Liver (tissue), 9 donors: ENCODE measurements around the gene CTTN. TPM values are rescaled to one million over a fixed set of nuclear protein-coding genes. Genes with fewer than 3 reads are reported as not detected.

Source experiments
- DNase-seq: peaks from one replicate; pipeline ENCODE4 v3.0.0-alpha.2; 2017; ENCODE audit warnings: low spot score
- H3K27ac ChIP-seq, 2 donors: one replicate each; pipeline ENCODE4 v1.7.0; 2013; ENCODE audit warnings: inconsistent platforms in 2 of 2, low read length in 2 of 2, control low read depth in 1 of 2, low read depth in 1 of 2, mild to moderate bottlenecking in 1 of 2
- H3K27me3 ChIP-seq, 4 donors: one replicate each; pipeline versions ENCODE4 v1.6.1 to v1.7.0; 2013; ENCODE audit warnings: low read length in 3 of 4, inconsistent platforms in 1 of 4, mild to moderate bottlenecking in 1 of 4, moderate library complexity in 1 of 4; ENCODE audit not compliant: control insufficient read depth in 4 of 4, insufficient read depth in 4 of 4
- H3K36me3 ChIP-seq, 4 donors: one replicate each; pipeline versions ENCODE4 v1.6.1 to v1.7.0; 2013; ENCODE audit warnings: low read length in 3 of 4, mild to moderate bottlenecking in 3 of 4, low read depth in 1 of 4, moderate library complexity in 1 of 4; ENCODE audit not compliant: control insufficient read depth in 4 of 4, insufficient read depth in 3 of 4
- H3K4me1 ChIP-seq, 4 donors: one replicate each; pipeline versions ENCODE4 v1.6.1 to v1.7.0; 2013; ENCODE audit warnings: low read length in 3 of 4, mild to moderate bottlenecking in 3 of 4, moderate library complexity in 1 of 4; ENCODE audit not compliant: control insufficient read depth in 4 of 4, insufficient read depth in 4 of 4
- H3K4me3 ChIP-seq, 3 donors: one replicate each; pipeline versions ENCODE4 v1.6.1 to v1.7.0; 2013; ENCODE audit warnings: low read length in 3 of 3, control low read depth in 1 of 3, low read depth in 1 of 3, mild to moderate bottlenecking in 1 of 3
- H3K9ac ChIP-seq, 2 donors: one replicate each; pipeline ENCODE4 v1.7.0; 2013; ENCODE audit warnings: low read length in 2 of 2, mild to moderate bottlenecking in 2 of 2, moderate library complexity in 2 of 2, control low read depth in 1 of 2, low read depth in 1 of 2
- H3K9me3 ChIP-seq, 4 donors: one replicate each; pipeline versions ENCODE4 v1.6.1 to v1.7.0; 2013; ENCODE audit warnings: low read length in 3 of 4; ENCODE audit not compliant: control insufficient read depth in 4 of 4
- ATF3 ChIP-seq: IDR thresholded peaks from 2 replicates; pipeline ENCODE4 v1.6.1; 2016; ENCODE audit warnings: antibody characterized with exemption
- CTCF ChIP-seq: fragments of 150-350 bp; IDR thresholded peaks from 2 replicates; pipeline ENCODE4 v1.5.1; 2017; ENCODE audit warnings: improper control_type of control experiment, low read depth, low read length; ENCODE audit not compliant: missing input control
- EGR1 ChIP-seq, 2 donors: IDR thresholded peaks; 2 replicates each; pipeline ENCODE4 v1.6.1; 2016 to 2018; ENCODE audit warnings: antibody characterized with exemption in 2 of 2, low read depth in 2 of 2
- FOXA1 ChIP-seq: IDR thresholded peaks from 2 replicates; pipeline ENCODE4 v1.6.1; 2016; ENCODE audit warnings: antibody characterized with exemption
- FOXA2 ChIP-seq: IDR thresholded peaks from 2 replicates; pipeline ENCODE4 v1.6.1; 2016; ENCODE audit warnings: antibody characterized with exemption
- GABPA ChIP-seq, 2 donors: IDR thresholded peaks in 1 of 2; conservative IDR thresholded peaks in 1 of 2; 2 replicates each; pipeline ENCODE4 v1.6.1; 2016; ENCODE audit warnings: antibody characterized with exemption in 2 of 2, mild to moderate bottlenecking in 1 of 2, moderate library complexity in 1 of 2
- HNF4A ChIP-seq, 2 donors: conservative IDR thresholded peaks; 2 replicates each; pipeline ENCODE4 v1.6.1; 2016; ENCODE audit warnings: antibody characterized with exemption in 2 of 2, mild to moderate bottlenecking in 2 of 2
- HNF4G ChIP-seq: IDR thresholded peaks from 2 replicates; pipeline ENCODE4 v1.6.1; 2016; ENCODE audit warnings: antibody characterized with exemption
- JUND ChIP-seq, 2 donors: IDR thresholded peaks; 2 replicates each; pipeline ENCODE4 v1.6.1; 2016; ENCODE audit warnings: antibody characterized with exemption in 2 of 2
- MAX ChIP-seq: IDR thresholded peaks from 2 replicates; pipeline ENCODE4 v1.6.1; 2016; ENCODE audit warnings: antibody characterized with exemption
- NR2F2 ChIP-seq: IDR thresholded peaks from 2 replicates; pipeline ENCODE4 v1.6.1; 2016; ENCODE audit warnings: antibody characterized with exemption
- RAD21 ChIP-seq, 2 donors: IDR thresholded peaks; 2 replicates each; pipeline ENCODE4 v1.6.1; 2016; ENCODE audit warnings: antibody characterized with exemption in 2 of 2, mild to moderate bottlenecking in 2 of 2
- REST ChIP-seq: IDR thresholded peaks from 2 replicates; pipeline ENCODE4 v1.6.1; 2016; ENCODE audit warnings: antibody characterized with exemption, mild to moderate bottlenecking
- RXRA ChIP-seq, 2 donors: IDR thresholded peaks; 2 replicates each; pipeline ENCODE4 v1.6.1; 2017 to 2018; ENCODE audit warnings: antibody characterized with exemption in 2 of 2, mild to moderate bottlenecking in 1 of 2
- SP1 ChIP-seq: IDR thresholded peaks from 2 replicates; pipeline ENCODE4 v1.6.1; 2018; ENCODE audit warnings: antibody characterized with exemption, mild to moderate bottlenecking
- TAF1 ChIP-seq: conservative IDR thresholded peaks from 2 replicates; pipeline ENCODE4 v1.6.1; 2016; ENCODE audit warnings: antibody characterized with exemption, mild to moderate bottlenecking
- YY1 ChIP-seq: IDR thresholded peaks from 2 replicates; pipeline ENCODE4 v1.6.1; 2016; ENCODE audit warnings: antibody characterized with exemption, mild to moderate bottlenecking
- ZBTB33 ChIP-seq: IDR thresholded peaks from 2 replicates; pipeline ENCODE4 v1.6.1; 2016; ENCODE audit warnings: antibody characterized with exemption
- WGBS: extraction: QIAGEN DNeasy Blood & Tissue Kit; methylation state at CpG from one replicate; pipeline ENCODE4 v1.1.7; 2013; 5-methylcytosine and 5-hydroxymethylcytosine counted together
- polyA plus RNA-seq, 2 donors: library from polyadenylated mRNA; stranded (reverse) in 1 of 2; unstranded in 1 of 2; fragments of 200-250 nt in 1 of 2; fragments of >200 nt in 1 of 2; fragmentation: Nextera tagmentation in 1 of 2; extraction: Ambion mirVana in 1 of 2; gene quantifications; one replicate each; pipeline versions ENCODE4 v1.2.1 to v1.2.3, GENCODE V29; 2013 to 2015
- total RNA-seq, 2 donors: library from RNA; depleted of rRNA; stranded (reverse); fragments of >200 nt; gene quantifications; one replicate each; pipeline ENCODE4 v1.2.3, GENCODE V29; 2014
- donor health status: healthy.
- donor health status: healthy.
- donor health status: healthy.
- donor health status: healthy.
- donor health status: healthy.

The CTTN gene
- total and polyA plus RNA-seq, 4 donors = 38.7 to 136 (median 45.4) TPM

GRCh38 chr11:70427436-70427835 lies 29.1 kb downstream of the CTTN start:
- Histone ChIP-seq H3K27me3 (no peaks in the 10 kb centered on the region), H3K4me3 (no peak overlapping the region), H3K4me1 (peaks cover 0 to 4% (median 0%) of the 10 kb centered on the region in 4 donors), H3K9me3 (no peaks in the 10 kb centered on the region), H3K9ac (no peak overlapping the region), H3K27ac (no peak overlapping the region), H3K36me3 (peaks cover 7 to 67% (median 29%) of the 10 kb centered on the region in 4 donors)
- no peak for TF ChIP-seq SP1
- TF ChIP-seq FOXA1 = no peak
- no peak for TF ChIP-seq ATF3
- no peak for TF ChIP-seq HNF4A (conservative IDR thresholded peaks at IDR 0.05)
- TF ChIP-seq HNF4G = no peak
- no peak for TF ChIP-seq MAX
- no peak for TF ChIP-seq JUND (IDR thresholded peaks at IDR 0.05)
- TF ChIP-seq FOXA2 = no peak
- no peak for TF ChIP-seq RAD21 (IDR thresholded peaks at IDR 0.05)
- no peak for TF ChIP-seq TAF1
- no peak for TF ChIP-seq NR2F2
- TF ChIP-seq YY1 = no peak
- TF ChIP-seq EGR1 (IDR thresholded peaks at IDR 0.05; ENCODE audit: low read depth in 2 of 2) = no peak
- no peak for TF ChIP-seq ZBTB33
- no peak for TF ChIP-seq CTCF
- no peak for TF ChIP-seq RXRA (IDR thresholded peaks at IDR 0.05)
- no peak for TF ChIP-seq GABPA (IDR thresholded peaks at IDR 0.05 in 1 of 2, conservative IDR thresholded peaks at IDR 0.05 in 1 of 2)
- no peak for TF ChIP-seq REST
- no peak for DNase-seq
- 97% methylated on average over 11 of the region's 11 CpGs for WGBS
